ENCODE results near the gene REPS1.

- TF ChIP-seq CTCF (IDR thresholded peaks at IDR 0.05) (no peak), REST (IDR thresholded peaks at IDR 0.05; ENCODE audit: insufficient read depth in 1 of 2, low read depth in 2 of 2, low read length in 1 of 2) (no peak)
Observed at GRCh38 chr6:138944412-138944811, 43.6 kb downstream of the REPS1 start.

Data from Panc1 (cell line).